ENCODE measurements around the gene STK35.
A peak's percentile ranks its signal among the peaks of the same experiment; 100 is the strongest.
"Not testable (repeated sequence)": the region's sequence is repeated elsewhere in the genome, so short reads cannot be mapped to it uniquely, and the experiment has no call there.

STK35 gene

DNA sequence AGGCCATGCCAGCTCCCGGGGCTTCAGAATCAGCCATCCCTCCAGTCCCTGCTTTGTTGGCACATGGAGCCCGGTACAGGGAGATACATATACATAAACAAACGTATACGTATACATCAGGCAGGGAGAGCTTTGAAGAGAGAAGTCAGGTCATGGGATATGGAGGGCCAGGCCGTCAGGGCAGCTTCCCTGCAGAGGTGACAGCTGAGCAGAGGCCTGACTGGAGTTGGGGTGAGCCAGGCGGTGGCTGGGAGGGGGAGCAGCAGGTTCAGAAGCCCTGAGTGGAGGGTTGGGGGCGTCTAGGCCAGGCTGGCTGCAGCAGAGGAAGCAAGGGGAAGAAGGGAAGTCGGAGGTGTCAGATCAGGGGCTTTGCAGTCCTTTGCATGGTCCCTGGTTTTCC is 61.7 kb downstream of the STK35 start:
- no peak for DNase-seq (ENCODE audit: low read depth in 1 of 2, low spot score in 1 of 2)
- in situ Hi-C loops (cut with HindIII; ENCODE audit: low pct_unique_long_range_greater_than_20kb, low sequenced_read_pairs), result no loop called here
- no peak for TF ChIP-seq JUND (IDR thresholded peaks at IDR 0.05; ENCODE audit: low read depth)

DNA sequence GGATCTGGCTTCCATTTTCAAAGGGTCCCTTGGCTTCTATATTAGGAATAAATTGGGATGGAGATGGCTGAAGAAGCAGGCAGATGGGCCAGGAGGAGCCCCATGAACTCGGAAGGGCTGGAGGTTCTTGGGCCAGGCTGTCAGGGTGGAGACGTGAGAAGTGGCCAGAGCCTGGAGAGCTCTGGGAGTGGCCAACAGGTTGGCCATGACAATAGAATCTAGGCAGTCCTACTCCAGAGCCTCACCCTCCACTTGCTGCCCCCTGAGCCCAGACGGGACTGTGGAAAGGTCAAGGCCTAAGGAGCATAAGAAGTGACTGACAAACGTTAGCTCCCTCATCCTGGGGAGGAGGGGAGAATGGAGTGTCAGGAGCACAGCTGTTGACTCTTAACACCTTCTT is 62.1 kb downstream of the STK35 start:
- no peak for TF ChIP-seq JUND (IDR thresholded peaks at IDR 0.05; ENCODE audit: low read depth)
- DNase-seq (ENCODE audit: low read depth in 1 of 2, low spot score in 1 of 2), result no peak
- in situ Hi-C loops (cut with HindIII; ENCODE audit: low pct_unique_long_range_greater_than_20kb, low sequenced_read_pairs), result no loop called here

DNA sequence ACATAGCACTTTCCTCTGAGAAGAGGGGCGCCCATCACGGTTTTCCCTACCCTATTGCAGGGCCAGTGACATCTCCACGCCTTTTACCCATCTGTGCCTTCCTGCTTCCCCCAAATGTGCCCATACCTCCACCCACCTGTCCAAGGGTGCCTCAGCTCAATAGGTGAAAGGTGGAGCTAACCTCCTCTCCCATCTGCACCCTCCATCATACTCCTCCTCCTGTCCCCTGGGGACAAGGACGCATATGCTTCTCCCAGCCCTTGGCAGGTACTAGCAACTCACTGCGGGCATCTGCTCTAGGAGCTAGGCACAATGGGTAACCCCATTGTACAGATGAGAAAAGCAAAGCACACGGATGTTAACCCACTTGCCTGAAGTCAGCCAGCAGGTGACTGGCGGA is 62.8 kb downstream of the STK35 start:
- TF ChIP-seq JUND (IDR thresholded peaks at IDR 0.05; ENCODE audit: low read depth), result no peak
- in situ Hi-C loops (cut with HindIII; ENCODE audit: low pct_unique_long_range_greater_than_20kb, low sequenced_read_pairs), result no loop called here
- DNase-seq (ENCODE audit: low read depth in 1 of 2, low spot score in 1 of 2), result no peak

DNA sequence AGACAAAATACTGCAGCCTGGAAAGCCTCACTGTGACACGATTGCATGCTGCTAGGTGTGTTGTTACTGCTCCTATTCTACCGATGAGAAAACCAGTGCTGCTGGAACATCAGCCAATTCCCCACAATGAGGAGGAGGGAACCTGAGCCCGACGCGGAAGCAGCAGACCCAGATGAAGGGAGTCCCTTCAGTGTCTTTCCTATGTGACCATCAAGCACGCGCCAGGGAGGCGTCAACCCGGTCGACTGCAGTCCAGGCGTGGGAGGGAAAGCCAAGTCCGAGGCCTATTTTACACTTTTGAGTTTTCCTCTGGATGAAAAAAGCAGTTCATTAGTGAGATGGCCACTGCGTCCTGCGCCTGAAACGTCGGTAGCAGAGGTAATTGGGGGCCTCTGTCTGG is 63.3 kb downstream of the STK35 start:
- in situ Hi-C loops (cut with HindIII; ENCODE audit: low pct_unique_long_range_greater_than_20kb, low sequenced_read_pairs), result no loop called here
- TF ChIP-seq JUND (IDR thresholded peaks at IDR 0.05; ENCODE audit: low read depth), result no peak
- DNase-seq (ENCODE audit: low read depth in 1 of 2, low spot score in 1 of 2), result no peak

DNA sequence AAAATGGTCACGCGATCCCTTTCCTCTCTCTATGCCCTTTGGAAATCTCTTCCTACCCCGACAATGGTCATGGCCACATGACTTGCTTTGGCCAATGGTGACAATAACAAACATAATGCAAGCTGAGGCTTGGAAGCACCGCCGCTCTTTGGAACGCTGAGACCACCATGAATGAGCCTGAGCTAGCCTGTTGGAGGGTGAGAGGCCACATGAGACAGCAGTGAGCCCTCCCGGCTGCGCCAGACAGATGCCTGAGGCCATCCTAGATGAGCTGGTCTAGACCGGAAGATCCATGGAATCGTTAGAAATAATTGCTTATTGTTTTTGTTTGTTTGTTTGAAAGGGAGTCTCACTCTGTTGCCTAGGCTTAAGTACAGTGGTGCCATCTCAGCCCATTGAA is 64.2 kb downstream of the STK35 start:
- in situ Hi-C loops (cut with HindIII; ENCODE audit: low pct_unique_long_range_greater_than_20kb, low sequenced_read_pairs), result no loop called here
- no peak for DNase-seq (ENCODE audit: low read depth in 1 of 2, low spot score in 1 of 2)
- no peak for TF ChIP-seq JUND (IDR thresholded peaks at IDR 0.05; ENCODE audit: low read depth)

DNA sequence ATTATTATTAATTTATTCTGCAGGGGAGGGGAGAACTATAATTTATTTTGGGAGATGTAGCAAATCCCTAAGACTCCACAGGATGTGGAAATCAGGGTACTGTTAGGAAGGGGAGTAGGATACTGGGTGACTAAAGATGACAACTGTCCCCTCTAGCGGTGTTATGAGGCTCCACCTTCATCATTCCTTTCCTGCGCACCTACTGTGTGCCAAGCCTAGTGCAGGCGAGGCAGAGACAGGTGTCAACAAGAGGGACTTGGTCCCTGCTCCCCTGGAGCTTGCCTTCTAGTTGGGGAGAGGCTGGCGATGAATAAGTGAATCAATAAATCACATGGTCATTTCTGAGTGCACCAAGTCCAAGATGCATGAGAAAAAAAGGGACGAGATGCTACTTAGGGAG is 65.5 kb downstream of the STK35 start:
- in situ Hi-C loops (cut with HindIII; ENCODE audit: low pct_unique_long_range_greater_than_20kb, low sequenced_read_pairs), result no loop called here
- no peak for DNase-seq (ENCODE audit: low read depth in 1 of 2, low spot score in 1 of 2)
- TF ChIP-seq JUND (IDR thresholded peaks at IDR 0.05; ENCODE audit: low read depth), result no peak

DNA sequence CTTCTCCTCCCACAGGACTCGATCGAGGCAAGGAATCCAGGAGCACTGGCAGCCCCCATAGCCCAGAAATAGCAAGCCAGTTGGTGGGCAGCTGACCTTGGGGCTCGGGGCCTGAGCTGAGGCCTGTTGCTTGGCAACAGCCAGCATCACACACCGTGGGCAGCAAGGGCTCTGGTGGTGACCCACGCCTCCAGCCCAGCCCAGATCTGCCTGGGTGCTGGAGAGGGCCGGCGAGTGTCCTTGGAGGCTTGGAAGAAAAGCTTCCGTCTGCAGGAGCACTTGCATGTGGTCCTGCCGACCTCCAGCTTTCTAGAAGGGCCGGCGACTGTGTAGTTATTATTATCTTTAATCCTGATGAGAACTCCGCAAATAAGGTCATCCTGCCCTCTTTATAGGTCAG is 67.3 kb downstream of the STK35 start:
- no peak for TF ChIP-seq JUND (IDR thresholded peaks at IDR 0.05; ENCODE audit: low read depth)
- no peak for DNase-seq (ENCODE audit: low read depth in 1 of 2, low spot score in 1 of 2)
- in situ Hi-C loops (cut with HindIII; ENCODE audit: low pct_unique_long_range_greater_than_20kb, low sequenced_read_pairs), result no loop called here

DNA sequence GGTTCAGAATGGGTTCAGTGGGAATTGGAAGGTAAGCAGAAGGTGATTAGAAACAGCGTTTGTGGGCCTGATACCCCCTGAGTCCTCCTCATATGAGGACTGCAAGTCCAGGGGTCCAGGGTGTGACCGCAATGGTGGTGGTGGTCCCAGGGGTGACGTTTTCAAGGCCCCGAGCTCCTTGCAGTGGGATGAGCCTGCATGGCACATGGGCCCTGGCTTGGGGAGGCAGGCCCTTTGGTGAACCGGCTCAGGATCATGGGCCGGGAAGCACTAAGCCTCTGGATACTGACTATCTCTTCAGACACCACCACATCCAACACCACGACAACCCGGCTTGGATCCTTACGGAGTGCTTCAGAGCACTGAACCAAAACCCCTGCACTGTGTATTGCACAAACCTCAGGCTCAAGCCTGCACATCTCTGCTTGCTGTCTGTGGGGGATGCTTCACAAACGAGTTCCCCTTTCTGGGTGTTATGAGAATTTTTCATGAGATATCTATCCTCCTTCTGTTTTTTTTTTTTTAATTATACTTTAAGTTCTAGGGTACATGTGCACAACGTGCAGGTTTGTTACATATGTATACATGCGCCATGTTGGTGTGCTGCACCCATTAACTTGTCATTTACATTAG is 67.9 kb downstream of the STK35 start:
- TF ChIP-seq JUND (IDR thresholded peaks at IDR 0.05; ENCODE audit: low read depth), result no peak
- in situ Hi-C loops (cut with HindIII; ENCODE audit: low pct_unique_long_range_greater_than_20kb, low sequenced_read_pairs), result no loop called here
- DNase-seq (ENCODE audit: low read depth in 1 of 2, low spot score in 1 of 2), result no peak

DNA sequence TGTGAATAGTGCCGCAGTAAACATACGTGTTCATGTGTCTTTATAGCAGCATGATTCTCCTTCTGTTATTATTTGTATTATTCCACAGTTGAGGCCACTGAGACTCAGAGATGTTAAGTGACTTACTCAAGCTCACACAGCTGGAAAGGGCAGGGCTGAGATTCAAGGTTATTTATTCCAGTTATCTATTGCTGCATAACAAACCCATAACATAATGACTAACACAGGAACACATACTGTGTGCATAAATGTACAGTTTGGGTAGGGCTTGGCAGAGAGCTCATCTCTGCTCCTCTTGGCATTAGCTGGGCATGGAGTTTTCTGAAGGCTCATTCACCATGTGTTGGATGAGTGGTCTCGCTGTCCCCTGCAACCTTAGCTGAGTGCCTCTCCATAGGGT is 68.8 kb downstream of the STK35 start:
- in situ Hi-C loops (cut with HindIII; ENCODE audit: low pct_unique_long_range_greater_than_20kb, low sequenced_read_pairs), result no loop called here
- DNase-seq (ENCODE audit: low read depth in 1 of 2, low spot score in 1 of 2), result no peak
- TF ChIP-seq JUND (IDR thresholded peaks at IDR 0.05; ENCODE audit: low read depth), result no peak

DNA sequence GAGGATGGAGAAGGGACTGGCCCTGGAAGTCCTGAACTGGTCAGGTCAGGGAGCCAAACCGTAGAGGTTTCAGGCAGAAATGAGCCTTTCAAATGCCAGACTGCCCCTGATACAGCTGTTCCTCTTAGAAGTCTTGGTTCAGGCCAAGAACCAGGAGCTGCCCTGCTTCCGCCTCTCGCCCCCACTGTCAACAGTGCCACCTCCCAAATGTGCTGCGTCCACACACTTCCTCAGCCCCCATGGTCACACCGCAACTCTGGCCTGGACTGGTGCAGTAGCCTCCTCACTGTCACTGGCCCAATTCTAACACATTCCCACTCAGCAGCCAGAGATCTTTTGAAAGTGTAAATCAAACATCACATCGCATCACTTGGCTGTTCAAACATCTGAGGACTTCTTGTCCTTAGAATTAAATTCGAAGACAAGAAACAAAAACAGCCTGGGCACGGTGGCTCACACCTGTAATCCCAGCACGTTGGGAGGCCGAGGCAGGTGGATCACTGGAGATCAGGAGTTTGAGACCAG is 69.7 kb downstream of the STK35 start:
- no peak for DNase-seq (ENCODE audit: low read depth in 1 of 2, low spot score in 1 of 2)
- in situ Hi-C loops (cut with HindIII; ENCODE audit: low pct_unique_long_range_greater_than_20kb, low sequenced_read_pairs), result no loop called here

DNA sequence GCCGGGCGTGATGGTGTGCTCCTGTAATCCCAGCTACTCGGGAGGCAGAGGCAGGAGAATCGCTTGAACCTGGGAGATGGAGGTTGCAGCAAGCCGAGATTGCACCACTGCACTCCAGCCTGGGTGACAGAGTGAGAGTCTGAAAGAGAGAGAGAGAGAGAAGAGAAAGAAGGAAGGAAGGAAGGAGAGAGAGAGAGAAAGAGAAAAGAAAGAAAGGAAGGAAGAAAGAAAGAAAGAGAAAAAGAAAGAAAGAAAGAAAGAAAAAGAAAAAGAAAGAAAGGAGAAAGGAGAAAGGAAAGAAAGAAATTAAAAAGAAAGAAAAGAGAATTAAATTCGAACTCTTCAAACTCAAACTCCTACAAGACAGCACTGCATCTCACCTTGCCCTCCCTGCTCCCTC is 70.2 kb downstream of the STK35 start:
- in situ Hi-C loops (cut with HindIII; ENCODE audit: low pct_unique_long_range_greater_than_20kb, low sequenced_read_pairs); DNase-seq (ENCODE audit: low read depth in 1 of 2, low spot score in 1 of 2): not testable (repeated sequence)

More for the DNA sequence above, 69.7 kb downstream of the STK35 start:
- no peak for TF ChIP-seq JUND (IDR thresholded peaks at IDR 0.05; ENCODE audit: low read depth)

DNA sequence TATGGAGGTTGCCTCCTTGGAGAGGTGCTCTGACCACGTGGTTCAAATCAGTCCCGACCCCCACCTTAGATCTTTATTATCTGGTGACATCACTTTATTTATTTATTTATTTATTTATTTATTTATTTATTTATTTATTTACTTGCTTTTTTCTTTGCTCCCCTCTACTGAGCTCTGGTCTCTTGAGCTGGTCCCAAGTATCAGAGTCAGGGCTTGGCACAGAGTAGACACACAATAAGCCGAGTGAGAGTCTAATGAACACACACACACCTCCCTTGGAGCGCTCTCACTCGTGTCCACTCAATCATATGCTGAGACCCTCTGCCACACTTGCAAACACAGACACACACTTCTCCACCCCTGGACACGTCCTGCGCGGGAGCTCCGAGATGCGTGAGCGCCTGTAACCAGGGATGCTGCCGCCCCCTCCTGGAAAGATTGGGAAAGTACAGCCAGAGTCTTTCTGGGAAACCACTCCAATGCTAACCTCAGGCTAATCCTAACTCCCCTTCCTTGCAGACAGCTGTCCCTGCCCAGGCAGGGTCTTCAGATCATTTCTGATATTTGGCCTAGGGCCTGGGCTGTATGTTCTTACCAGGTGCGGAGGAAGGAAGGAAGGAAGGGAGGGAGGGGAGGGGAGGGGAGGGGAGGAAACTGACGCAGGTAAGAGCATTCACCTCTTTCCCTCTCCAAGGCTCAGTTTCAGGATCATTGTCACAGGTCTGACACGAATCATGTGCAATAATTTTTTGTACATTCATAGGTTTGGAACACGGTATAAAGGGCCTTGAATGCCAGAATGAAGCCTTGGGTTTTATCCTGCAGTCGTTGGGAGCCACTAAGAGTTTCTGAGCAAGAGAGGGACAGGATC is 70.9 kb downstream of the STK35 start:
- DNase-seq (ENCODE audit: low read depth in 1 of 2, low spot score in 1 of 2), result peak; percentile 74 to 76
- in situ Hi-C loops (cut with HindIII; ENCODE audit: low pct_unique_long_range_greater_than_20kb, low sequenced_read_pairs), result no loop called here
- TF ChIP-seq JUND (IDR thresholded peaks at IDR 0.05; ENCODE audit: low read depth), result no peak

DNA sequence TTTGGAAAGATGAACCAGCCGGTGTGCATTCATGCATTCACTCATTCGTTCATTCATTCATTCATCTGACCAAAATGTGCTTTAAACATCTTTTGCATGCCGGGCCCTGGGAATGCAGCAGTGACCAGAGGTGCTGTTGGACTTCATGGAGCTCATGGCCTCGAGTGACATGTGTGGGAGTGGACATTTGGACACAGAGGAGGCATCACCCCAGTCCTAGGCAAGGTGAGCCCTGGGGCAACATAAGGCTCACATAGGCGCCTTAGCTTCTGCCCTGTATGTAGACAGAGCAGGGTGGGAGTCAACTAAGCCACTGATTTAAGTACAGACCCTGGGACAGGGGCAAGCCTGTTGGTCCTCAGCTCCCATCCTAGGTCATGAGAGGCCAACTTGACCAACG is 71.6 kb downstream of the STK35 start:
- DNase-seq (ENCODE audit: low read depth in 1 of 2, low spot score in 1 of 2), result no peak
- TF ChIP-seq JUND (IDR thresholded peaks at IDR 0.05; ENCODE audit: low read depth), result no peak
- in situ Hi-C loops (cut with HindIII; ENCODE audit: low pct_unique_long_range_greater_than_20kb, low sequenced_read_pairs), result no loop called here
